ENCODE data around the gene TP53BP2. TPM values are rescaled to one million over a fixed set of nuclear protein-coding genes. Genes with fewer than 3 reads are reported as not detected.
"Not testable (repeated sequence)": the region's sequence is repeated elsewhere in the genome, so short reads cannot be mapped to it uniquely, and the experiment has no call there.

TP53BP2 gene
- total RNA-seq, 2 donors from 2014 or later: 54.6 to 58.1 TPM

GRCh38 chr1:223845037-223845809 is 524 bp downstream of the TP53BP2 start:
- Mint-ChIP-seq H3K27ac (peak overlapping the region; percentile 99), H3K4me3 (peak overlapping the region; percentile 91 to 98), H3K27me3 (ENCODE audit: low read depth) (peaks cover 7% of the 10 kb centered on the region), H3K36me3 (ENCODE audit: insufficient read depth in 2 of 2) (peaks cover 5 to 12% of the 10 kb centered on the region in 2 donors), H3K9me3 (peaks cover 5 to 8% of the 10 kb centered on the region in 2 donors), H3K4me1 (ENCODE audit: low read depth) (peaks cover 57% of the 10 kb centered on the region)
- peak; percentile 66 for DNase-seq
- peak; percentile 41 for ATAC-seq (replicated peaks in 1 of 2)

- Mint-ChIP-seq H3K4me1 (ENCODE audit: low read depth) (peaks cover 60% of the 10 kb centered on the region), H3K4me3 (peak overlapping the region; percentile 91 to 98), H3K36me3 (ENCODE audit: insufficient read depth in 2 of 2) (peaks cover 5 to 9% of the 10 kb centered on the region in 2 donors), H3K27me3 (ENCODE audit: low read depth) (peaks cover 2% of the 10 kb centered on the region), H3K9me3 (peaks cover 2 to 5% of the 10 kb centered on the region in 2 donors), H3K27ac (peak overlapping the region; percentile 99)
- ATAC-seq (replicated peaks in 1 of 2) (peak; percentile 59 to 60), DNase-seq (peak; percentile 81 to 88)
These were observed 1.0 kb downstream of the TP53BP2 start for GRCh38 chr1:223844787-223845036.

GRCh38 chr1:223843934-223844786 is 1.6 kb downstream of the TP53BP2 start:
- Mint-ChIP-seq H3K36me3 (ENCODE audit: insufficient read depth in 2 of 2) (peaks cover 5 to 8% of the 10 kb centered on the region in 2 donors), H3K4me3 (peak overlapping the region; percentile 91 to 98)

GRCh38 chr1:223842784-223843183 is 3.0 kb downstream of the TP53BP2 start:
- Mint-ChIP-seq H3K4me3 (peak overlapping the region; percentile 69 to 83), H3K9me3 (no peaks in the 10 kb centered on the region), H3K27me3 (ENCODE audit: low read depth) (no peaks in the 10 kb centered on the region), H3K27ac (peak overlapping the region; percentile 12), H3K36me3 (ENCODE audit: insufficient read depth in 2 of 2) (peaks cover 5 to 8% of the 10 kb centered on the region in 2 donors), H3K4me1 (ENCODE audit: low read depth) (peaks cover 71% of the 10 kb centered on the region)
- ATAC-seq (replicated peaks in 1 of 2) (no peak), DNase-seq (no peak)

More at GRCh38 chr1:223843934-223844786, 1.6 kb downstream of the TP53BP2 start:
- no peaks in the 10 kb centered on the region for H3K27me3 Mint-ChIP-seq (ENCODE audit: low read depth)
- H3K4me1 Mint-ChIP-seq (ENCODE audit: low read depth): peaks cover 61% of the 10 kb centered on the region
- peak overlapping the region; percentile 99 for H3K27ac Mint-ChIP-seq
- peaks cover 0 to 3% of the 10 kb centered on the region in 2 donors for H3K9me3 Mint-ChIP-seq
- DNase-seq: no peak
- ATAC-seq (replicated peaks in 1 of 2): peak in 1 of 2 donors; percentile 31

- not testable (repeated sequence) for H3K9me3 Mint-ChIP-seq; H3K27me3 Mint-ChIP-seq (ENCODE audit: low read depth); DNase-seq; H3K36me3 Mint-ChIP-seq (ENCODE audit: insufficient read depth in 2 of 2); ATAC-seq (replicated peaks in 1 of 2); H3K27ac Mint-ChIP-seq
- peak overlapping the region in 1 of 2 donors; percentile 17 for H3K4me3 Mint-ChIP-seq
- peaks cover 68% of the 10 kb centered on the region for H3K4me1 Mint-ChIP-seq (ENCODE audit: low read depth)
These were observed 3.6 kb downstream of the TP53BP2 start for GRCh38 chr1:223841977-223842623.

GRCh38 chr1:223840254-223840653 is 5.5 kb downstream of the TP53BP2 start:
- Mint-ChIP-seq H3K36me3 (ENCODE audit: insufficient read depth in 2 of 2) (peaks cover 5 to 6% of the 10 kb centered on the region in 2 donors), H3K4me1 (ENCODE audit: low read depth) (peaks cover 60% of the 10 kb centered on the region), H3K9me3 (no peaks in the 10 kb centered on the region), H3K27me3 (ENCODE audit: low read depth) (no peaks in the 10 kb centered on the region), H3K27ac (peak overlapping the region; percentile 4), H3K4me3 (peak overlapping the region in 1 of 2 donors; percentile 2)
- DNase-seq (no peak), ATAC-seq (replicated peaks in 1 of 2) (no peak)

- Mint-ChIP-seq H3K36me3 (ENCODE audit: insufficient read depth in 2 of 2) (no peaks in the 10 kb centered on the region), H3K27ac (peak overlapping the region; percentile 7), H3K4me1 (ENCODE audit: low read depth) (peaks cover 49% of the 10 kb centered on the region), H3K27me3 (ENCODE audit: low read depth) (no peaks in the 10 kb centered on the region), H3K9me3 (no peaks in the 10 kb centered on the region), H3K4me3 (peak overlapping the region; percentile 44 to 54)
- DNase-seq (no peak), ATAC-seq (replicated peaks in 1 of 2) (no peak)
These were observed 7.5 kb downstream of the TP53BP2 start for GRCh38 chr1:223838125-223838854.

GRCh38 chr1:223837687-223838086 is 8.1 kb downstream of the TP53BP2 start:
- Mint-ChIP-seq H3K4me1 (ENCODE audit: low read depth) (peaks cover 43% of the 10 kb centered on the region), H3K27me3 (ENCODE audit: low read depth) (no peaks in the 10 kb centered on the region), H3K4me3 (peak overlapping the region; percentile 44 to 54), H3K27ac (peak overlapping the region; percentile 7), H3K36me3 (ENCODE audit: insufficient read depth in 2 of 2) (no peaks in the 10 kb centered on the region), H3K9me3 (no peaks in the 10 kb centered on the region)
- ATAC-seq (replicated peaks in 1 of 2): no peak
- DNase-seq: no peak

- ATAC-seq (replicated peaks in 1 of 2): no peak
- Mint-ChIP-seq H3K36me3 (ENCODE audit: insufficient read depth in 2 of 2) (no peaks in the 10 kb centered on the region), H3K4me1 (ENCODE audit: low read depth) (peaks cover 39% of the 10 kb centered on the region), H3K4me3 (peak overlapping the region in 1 of 2 donors; percentile 2), H3K9me3 (no peaks in the 10 kb centered on the region), H3K27me3 (ENCODE audit: low read depth) (no peaks in the 10 kb centered on the region), H3K27ac (no peak overlapping the region)
- no peak for DNase-seq
These were observed 8.5 kb downstream of the TP53BP2 start for GRCh38 chr1:223837206-223837605.

GRCh38 chr1:223836586-223836985 is 9.2 kb downstream of the TP53BP2 start:
- H3K27me3 Mint-ChIP-seq (ENCODE audit: low read depth): no peaks in the 10 kb centered on the region
- peaks cover 39% of the 10 kb centered on the region for H3K4me1 Mint-ChIP-seq (ENCODE audit: low read depth)
- H3K36me3 Mint-ChIP-seq (ENCODE audit: insufficient read depth in 2 of 2): no peaks in the 10 kb centered on the region
- H3K4me3 Mint-ChIP-seq: no peak overlapping the region
- DNase-seq: no peak
- no peak overlapping the region for H3K27ac Mint-ChIP-seq
- no peak for ATAC-seq (replicated peaks in 1 of 2)
- H3K9me3 Mint-ChIP-seq: no peaks in the 10 kb centered on the region

GRCh38 chr1:223835754-223836153 is 10.0 kb downstream of the TP53BP2 start:
- Mint-ChIP-seq H3K27ac (no peak overlapping the region), H3K9me3 (no peaks in the 10 kb centered on the region), H3K36me3 (ENCODE audit: insufficient read depth in 2 of 2) (no peaks in the 10 kb centered on the region), H3K4me1 (ENCODE audit: low read depth) (peaks cover 39% of the 10 kb centered on the region), H3K27me3 (ENCODE audit: low read depth) (no peaks in the 10 kb centered on the region), H3K4me3 (no peak overlapping the region)
- DNase-seq (no peak), ATAC-seq (replicated peaks in 1 of 2) (no peak)

GRCh38 chr1:223834660-223835263 is 11.0 kb downstream of the TP53BP2 start:
- peaks cover 39% of the 10 kb centered on the region for H3K4me1 Mint-ChIP-seq (ENCODE audit: low read depth)
- ATAC-seq (replicated peaks in 1 of 2) (peak; percentile 5 to 17), DNase-seq (peak in 1 of 2 donors; percentile 30)
- H3K27ac Mint-ChIP-seq: no peak overlapping the region
- no peaks in the 10 kb centered on the region for H3K9me3 Mint-ChIP-seq
- no peaks in the 10 kb centered on the region for H3K27me3 Mint-ChIP-seq (ENCODE audit: low read depth)
- no peak overlapping the region for H3K4me3 Mint-ChIP-seq
- H3K36me3 Mint-ChIP-seq (ENCODE audit: insufficient read depth in 2 of 2): no peaks in the 10 kb centered on the region

Measured in activated T-cell treated with anti-CD3 and anti-CD28 coated beads, Interleukin-2, amount 50 U/mL, for 72 hours (primary cell).